Adipose tissue (tissue), 3 donors: ENCODE measurements around the gene CHMP4A. TPM values are rescaled to one million over a fixed set of nuclear protein-coding genes. Genes with fewer than 3 reads are reported as not detected.
"Not testable (repeated sequence)": the region's sequence is repeated elsewhere in the genome, so short reads cannot be mapped to it uniquely, and the experiment has no call there.

ENCODE experiments used
- H3K27ac ChIP-seq: one replicate; pipeline ENCODE4 v1.5.1; 2013; ENCODE audit warnings: low read depth, low read length
- WGBS, 3 donors: extraction: QIAGEN DNeasy Blood & Tissue Kit; methylation state at CpG; one replicate each; pipeline ENCODE4 v1.1.7; 2013; 5-methylcytosine and 5-hydroxymethylcytosine counted together
- polyA plus RNA-seq, 3 donors: library from polyadenylated mRNA; stranded (reverse); fragments of 200-250 nt; gene quantifications; one replicate each; pipeline ENCODE4 v1.2.3, GENCODE V29; 2013
- donor health status: healthy with polysubstance abuse.
- donor health status: Bipolar disorder and iron deficiency.
- donor health status: healthy.

Gene CHMP4A
- polyA plus RNA-seq, 3 donors: 59.6 to 108 (median 85.4) TPM

DNA sequence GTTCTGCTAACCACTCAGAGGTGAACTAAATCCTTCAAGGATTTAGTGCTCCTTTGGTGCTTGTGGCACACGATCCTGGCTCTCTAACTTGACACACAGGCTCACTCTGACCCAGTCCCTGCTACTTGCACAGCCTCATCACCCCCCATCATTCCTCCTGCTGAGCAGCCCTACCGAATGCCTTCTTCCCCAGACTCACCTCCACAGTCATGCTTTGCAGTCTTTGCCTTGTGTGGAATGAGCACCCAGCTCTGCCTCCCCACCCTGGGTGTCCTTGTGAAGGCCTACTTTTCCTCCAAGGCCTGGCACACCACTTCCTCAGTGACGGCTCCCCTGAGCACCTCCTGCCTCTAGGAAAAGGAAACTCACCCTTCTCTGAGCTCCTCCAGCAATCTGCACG, 37.1 kb upstream of the CHMP4A start:
- 54 to 61% (median 56%) methylated on average over 4 of the region's 4 CpGs for WGBS, 3 donors

DNA sequence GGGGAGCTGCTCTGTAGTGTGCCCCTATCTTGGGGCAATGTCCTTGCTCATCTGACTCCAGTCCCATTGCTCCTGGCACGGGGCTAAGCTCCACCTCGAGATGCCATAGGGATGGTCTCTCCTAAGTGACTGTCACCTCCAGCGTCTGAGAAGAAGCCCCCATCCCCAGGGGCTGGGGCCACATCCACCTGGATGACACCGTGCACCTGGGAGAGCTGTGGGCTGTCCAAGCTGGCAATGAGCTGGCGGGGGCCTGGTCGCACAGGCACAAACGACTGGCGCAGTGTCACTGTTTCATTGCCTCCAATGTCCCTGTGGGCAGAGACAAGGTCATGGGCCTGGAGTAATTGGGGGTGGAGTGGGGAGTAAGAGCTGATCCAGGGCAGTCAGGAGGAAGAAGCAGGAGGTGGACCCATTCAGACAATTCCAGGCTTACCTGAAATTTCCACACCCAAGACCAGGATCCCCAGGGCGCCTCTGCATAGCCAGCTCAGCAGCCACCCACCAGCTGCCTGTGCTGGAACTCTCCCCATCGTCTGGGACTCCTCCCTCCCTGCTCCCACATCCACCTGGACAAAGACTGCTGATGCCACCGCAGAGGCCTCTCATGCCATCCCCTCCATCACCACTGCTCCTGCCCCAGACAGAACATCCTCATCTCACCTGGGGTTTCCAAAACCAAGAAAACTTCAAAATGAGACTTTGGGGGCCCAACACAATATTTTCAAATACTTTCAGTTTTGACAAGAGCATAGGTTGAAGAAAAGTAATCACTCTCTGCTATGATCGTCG, 36.1 kb upstream of the CHMP4A start:
- 68 to 82% (median 77%) methylated on average over 13 of the region's 13 CpGs for WGBS, 3 donors

More for the DNA sequence above, 37.1 kb upstream of the CHMP4A start:
- no peak overlapping the region for H3K27ac ChIP-seq

DNA sequence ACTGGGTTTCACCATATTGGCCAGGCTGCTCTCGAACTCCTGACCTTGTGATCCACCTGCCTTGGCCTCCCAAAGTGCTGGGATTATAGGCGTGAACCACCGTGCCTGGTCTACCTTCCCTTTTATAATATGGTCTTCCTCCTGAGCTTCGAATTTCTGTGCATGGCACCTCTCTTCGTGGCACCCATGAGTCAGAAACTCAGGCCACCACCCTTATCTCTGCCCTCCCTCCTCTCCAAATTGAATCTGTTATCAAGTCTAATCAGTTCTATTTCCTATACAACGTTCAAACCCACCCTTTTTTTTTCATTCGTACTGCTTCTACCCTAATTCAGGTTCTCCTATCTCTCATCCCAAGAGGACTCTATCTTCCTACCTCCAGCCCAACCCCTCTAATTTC, 34.1 kb upstream of the CHMP4A start:
- H3K27ac ChIP-seq: no peak overlapping the region
- WGBS, 3 donors: 73 to 78% (median 75%) methylated on average over 7 of the region's 7 CpGs

More for the DNA sequence above, 36.1 kb upstream of the CHMP4A start:
- H3K27ac ChIP-seq: no peak overlapping the region

DNA sequence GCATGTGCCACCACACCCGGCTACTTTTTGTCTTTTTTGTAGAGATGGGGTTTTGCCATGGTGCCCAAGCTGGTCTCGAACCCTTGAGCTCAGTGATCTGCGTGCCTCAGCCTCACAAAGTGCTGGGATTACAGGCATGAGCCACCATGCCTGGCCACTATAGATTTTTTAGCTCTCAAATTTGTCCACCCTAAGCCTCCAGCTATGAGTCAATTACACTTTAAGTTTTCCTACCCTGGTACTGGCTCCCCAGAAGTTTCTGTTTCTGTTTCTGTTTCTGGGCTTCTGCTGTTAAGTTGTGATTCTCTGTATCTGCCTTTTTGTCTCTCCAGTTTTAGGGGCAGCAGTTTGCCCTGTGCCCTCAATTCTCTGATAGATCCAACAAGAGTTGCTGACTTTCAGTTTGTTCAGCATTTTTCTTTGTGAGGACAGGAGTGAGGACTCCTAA, 33.5 kb upstream of the CHMP4A start:
- 80 to 88% (median 87%) methylated on average over 3 of the region's 3 CpGs for WGBS, 3 donors
- H3K27ac ChIP-seq: no peak overlapping the region

DNA sequence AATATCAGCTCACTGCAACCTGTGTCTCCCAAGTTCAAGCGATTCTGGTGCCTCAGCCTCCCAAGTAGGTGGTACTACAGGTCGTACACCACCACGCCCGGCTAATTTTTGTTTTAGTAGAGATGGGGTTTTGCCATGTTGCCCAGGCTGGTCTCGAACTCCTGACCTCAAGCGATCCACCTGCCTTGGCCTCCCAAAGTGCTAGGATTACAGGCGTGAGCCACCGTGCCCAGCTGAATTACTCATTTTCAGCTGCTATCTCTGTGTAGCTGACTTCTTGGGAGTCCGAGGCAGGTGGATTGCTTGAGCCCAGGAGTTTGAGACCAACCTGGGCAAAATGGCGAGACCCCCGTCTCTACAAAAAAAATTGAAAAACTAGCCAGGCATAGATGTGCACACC, 32.1 kb upstream of the CHMP4A start:
- not testable (repeated sequence) for H3K27ac ChIP-seq
- WGBS, 3 donors: 84 to 95% (median 92%) methylated on average over 11 of the region's 11 CpGs

DNA sequence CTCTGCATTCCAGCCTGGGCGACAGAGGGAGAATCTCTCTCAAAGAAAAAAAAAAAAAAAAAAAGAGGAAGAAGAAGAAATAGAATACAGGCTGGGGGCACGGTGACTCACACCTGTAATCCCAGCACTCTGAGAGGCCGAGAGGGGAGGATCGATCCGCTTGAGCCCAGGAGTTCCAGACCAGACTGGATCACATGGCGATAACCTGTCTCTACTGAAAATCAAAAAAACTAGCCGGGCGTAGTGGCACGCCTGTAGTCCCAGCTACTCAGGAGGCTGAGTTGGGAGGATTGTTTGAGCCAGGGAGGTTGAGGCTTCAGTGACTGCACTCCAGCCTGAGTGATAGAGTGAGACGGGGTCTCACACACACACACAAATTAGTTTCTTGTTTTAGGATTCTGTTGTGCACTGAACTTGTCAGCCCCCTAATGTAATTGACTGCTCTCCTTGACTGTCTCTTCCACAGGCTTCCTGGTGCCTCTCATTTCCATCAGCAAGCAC, 30.1 kb upstream of the CHMP4A start:
- WGBS, 3 donors: 46 to 53% (median 49%) methylated on average over 9 to 10 of the region's 10 CpGs
- peak overlapping the region; percentile 89 for H3K27ac ChIP-seq

DNA sequence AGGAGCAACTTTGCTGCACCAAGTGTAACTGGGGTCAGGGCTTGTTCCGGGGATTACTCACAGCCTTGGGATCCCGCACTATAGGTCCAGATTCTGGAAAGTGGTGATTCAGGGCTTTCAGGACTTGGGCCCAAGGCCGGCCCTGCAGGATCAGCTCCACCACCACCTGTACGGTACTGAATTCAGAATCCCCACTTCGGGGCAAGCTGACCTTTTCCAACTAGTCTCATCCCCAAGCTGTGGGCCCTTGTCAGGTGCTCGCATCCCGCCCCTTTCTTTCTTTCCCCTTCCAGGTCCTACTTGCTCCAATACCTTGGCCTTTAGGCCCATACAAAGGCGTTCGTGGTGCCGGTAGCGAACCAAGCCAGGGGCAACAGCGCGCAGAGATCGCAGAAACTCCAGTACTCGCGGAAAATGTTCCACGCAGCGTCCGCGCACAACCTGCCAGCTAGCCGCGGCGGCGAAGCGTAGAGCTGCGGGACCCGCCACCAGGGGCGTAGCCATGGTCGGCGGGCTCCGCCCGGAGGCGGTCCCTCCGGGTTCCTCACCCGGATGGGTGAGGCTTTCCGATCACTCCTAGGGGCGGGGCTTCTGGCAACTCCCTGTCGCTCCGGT, 28.6 kb upstream of the CHMP4A start:
- no peak overlapping the region for H3K27ac ChIP-seq
- WGBS, 3 donors: 1 to 2% (median 2%) methylated on average over 39 of the region's 39 CpGs

DNA sequence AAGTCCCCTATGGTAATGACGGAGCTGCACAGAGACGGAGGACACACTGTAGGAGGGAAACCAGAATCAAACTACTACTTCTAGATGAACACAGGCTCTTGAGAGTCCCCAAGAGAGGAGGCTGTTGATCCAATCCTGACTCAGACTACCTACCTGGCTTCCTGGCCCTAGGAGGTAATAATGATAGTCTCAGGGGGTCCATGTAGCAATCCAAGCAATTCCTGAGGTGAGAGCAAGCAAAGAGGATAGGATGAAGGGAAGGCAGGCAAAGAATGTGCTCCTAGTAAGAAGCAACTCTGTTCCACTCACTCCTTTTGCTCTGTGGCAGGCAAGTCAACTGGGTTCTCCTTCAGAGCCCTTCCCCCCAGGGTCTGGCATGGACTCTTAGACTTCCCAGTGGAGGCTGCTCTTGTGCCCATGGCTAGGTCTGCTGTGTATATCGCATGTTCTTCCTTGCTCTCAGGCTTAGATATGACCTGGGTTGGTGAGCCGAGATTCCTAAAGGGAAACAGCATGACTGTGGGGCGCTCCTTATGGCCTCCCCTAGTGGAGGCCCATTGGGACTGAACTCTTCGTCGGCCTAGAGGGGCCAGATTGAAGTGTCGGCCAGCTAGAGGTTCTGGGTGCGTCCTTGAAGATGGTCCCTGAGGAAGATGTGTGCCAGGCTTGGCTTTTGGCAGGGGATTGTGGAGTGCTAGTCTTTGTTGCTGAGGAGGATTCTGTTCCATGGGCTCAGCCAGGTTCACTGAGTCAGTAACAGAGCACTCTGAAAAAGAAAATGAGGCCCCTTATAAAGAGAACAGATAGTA, 27.0 kb upstream of the CHMP4A start:
- 85 to 94% (median 88%) methylated on average over 9 of the region's 9 CpGs for WGBS, 3 donors
- no peak overlapping the region for H3K27ac ChIP-seq

DNA sequence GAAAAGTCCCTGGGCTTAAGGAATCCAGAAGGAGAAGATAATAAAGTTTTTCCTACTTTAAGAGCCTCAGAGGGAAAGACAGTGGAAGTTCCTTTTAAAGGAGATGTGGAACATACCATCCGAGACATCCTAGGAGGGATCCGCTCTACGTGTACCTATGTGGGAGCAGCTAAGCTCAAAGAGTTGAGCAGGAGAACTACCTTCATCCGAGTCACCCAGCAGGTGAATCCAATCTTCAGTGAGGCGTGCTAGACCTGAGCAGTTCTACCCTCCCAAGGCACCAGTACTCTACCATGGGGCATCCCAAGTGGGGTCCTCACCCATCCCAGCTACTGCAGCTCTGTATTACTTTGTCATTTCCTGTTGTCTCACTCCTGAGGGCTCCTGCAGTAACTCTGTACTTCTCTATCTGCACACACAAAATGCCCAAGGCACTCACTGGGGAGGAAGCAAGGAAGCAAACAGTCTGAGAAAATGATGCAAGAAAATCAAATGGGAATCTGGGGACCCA, 25.3 kb upstream of the CHMP4A start:
- WGBS, 3 donors: 85 to 91% (median 87%) methylated on average over 5 of the region's 5 CpGs

DNA sequence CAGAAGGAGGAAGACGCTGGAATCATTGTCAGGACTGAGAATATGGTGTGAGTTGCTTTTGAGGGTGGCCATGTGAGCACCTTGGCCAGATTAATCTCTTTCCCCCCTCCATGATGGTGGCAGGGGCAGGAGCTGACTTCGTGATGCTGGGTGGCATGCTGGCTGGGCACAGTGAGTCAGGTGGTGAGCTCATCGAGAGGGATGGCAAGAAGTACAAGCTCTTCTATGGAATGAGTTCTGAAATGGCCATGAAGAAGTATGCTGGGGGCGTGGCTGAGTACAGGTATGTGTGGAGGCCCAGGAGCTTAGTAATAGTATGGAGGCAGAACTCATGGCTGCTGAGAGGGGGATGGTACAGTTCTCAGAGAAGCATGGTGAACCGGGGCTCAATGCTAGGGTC, 24.8 kb upstream of the CHMP4A start:
- H3K27ac ChIP-seq: no peak overlapping the region
- 81 to 92% (median 85%) methylated on average over 5 of the region's 5 CpGs for WGBS, 3 donors

More for the DNA sequence above, 25.3 kb upstream of the CHMP4A start:
- no peak overlapping the region for H3K27ac ChIP-seq

DNA sequence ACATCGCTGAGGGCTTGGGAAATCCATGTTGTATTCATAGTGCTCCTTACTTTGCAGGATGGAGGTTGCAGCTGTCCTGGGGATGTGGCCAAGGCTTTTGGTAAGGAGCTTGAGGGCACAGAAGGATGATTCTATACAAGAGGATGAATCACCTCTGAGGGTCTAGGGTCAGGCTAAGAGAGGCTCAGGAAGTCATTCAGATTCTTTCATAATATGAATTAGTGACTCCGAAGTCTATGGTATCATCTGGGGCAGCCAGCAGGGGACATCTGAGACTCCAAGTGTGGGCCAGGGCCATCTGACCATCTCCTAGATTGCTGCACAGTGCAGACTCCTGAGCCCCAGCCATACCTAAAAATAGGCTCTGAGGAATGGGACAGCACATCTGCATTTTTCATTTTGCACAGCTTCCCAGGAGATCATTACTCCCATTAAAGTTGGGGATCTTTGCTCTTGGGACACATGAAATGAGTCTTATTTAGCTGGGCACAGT, 24.2 kb upstream of the CHMP4A start:
- 87 to 91% (median 90%) methylated on average over 2 of the region's 2 CpGs for WGBS, 3 donors
- H3K27ac ChIP-seq: no peak overlapping the region

DNA sequence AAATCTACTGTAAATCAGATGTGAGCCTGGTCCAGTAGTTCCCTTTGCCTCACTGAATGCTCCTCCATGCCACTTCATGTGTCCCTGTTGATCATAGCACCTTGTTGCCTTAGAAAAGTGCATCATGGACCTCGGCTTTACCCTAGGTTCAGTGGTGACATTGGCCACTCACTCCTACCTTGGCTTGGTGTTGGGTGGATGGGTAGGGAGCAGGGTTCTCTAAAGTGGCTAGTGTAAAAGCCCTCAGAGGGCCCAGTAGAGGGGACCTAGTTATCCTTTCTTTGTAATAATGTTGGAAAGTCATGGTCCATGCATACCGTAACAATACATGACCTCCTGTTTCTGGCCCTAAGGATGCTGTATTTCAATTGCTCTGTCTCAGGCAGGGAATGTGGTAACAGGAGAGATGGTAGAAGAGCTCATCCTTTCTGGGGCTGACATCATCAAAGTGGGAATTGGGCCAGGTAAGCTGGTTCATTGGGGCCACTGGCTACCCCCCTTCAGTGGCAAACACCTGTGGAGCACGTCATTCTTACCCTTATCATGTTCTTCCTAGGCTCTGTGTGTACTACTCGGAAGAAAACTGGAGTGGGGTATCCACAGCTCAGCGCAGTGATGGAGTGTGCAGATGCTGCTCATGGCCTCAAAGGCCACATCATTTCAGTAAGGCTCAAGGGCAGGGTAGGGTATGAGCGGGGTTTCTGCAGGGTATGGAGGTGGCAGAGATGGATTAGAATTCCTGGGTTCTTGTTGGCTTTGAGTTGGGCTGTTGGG, 23.6 kb upstream of the CHMP4A start:
- no peak overlapping the region for H3K27ac ChIP-seq
- WGBS, 3 donors: 89 to 94% (median 94%) methylated on average over 6 of the region's 6 CpGs

DNA sequence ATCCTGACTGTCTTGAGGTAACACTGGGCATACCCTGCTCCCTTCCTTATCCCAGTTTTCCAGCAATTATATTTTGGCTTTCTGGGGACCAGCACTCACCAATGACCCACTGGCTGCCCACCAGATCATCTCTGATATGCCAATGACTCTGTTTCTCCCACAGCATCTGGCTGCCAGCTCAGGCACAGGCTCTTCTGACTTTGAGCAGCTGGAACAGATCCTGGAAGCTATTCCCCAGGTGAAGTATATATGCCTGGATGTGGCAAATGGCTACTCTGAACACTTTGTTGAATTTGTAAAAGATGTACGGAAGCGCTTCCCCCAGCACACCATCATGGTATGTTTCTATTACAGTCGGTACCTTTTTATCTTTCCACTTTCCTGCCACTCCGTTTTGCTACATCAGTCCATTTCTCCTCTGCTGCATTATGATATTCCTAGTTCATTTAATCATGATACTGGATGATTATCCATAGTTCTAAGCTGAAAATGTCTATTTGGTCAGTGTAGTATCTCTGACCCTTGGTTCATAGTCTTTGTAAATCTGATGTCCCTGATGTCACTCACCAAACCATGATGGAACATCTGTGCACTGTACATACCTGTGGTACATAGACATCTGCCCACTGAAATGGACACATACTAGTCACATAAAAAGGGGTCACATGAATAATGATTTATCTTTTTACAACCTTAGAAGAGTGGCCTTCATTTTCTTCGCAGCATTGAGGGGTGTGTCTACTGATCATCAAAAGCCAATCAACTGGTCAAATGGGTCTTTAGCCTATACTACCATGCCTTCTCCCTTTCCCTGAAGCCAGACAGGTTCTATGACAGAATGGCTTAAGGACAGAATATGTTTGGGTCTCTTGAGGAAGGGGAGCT, 22.8 kb upstream of the CHMP4A start:
- no peak overlapping the region for H3K27ac ChIP-seq

DNA sequence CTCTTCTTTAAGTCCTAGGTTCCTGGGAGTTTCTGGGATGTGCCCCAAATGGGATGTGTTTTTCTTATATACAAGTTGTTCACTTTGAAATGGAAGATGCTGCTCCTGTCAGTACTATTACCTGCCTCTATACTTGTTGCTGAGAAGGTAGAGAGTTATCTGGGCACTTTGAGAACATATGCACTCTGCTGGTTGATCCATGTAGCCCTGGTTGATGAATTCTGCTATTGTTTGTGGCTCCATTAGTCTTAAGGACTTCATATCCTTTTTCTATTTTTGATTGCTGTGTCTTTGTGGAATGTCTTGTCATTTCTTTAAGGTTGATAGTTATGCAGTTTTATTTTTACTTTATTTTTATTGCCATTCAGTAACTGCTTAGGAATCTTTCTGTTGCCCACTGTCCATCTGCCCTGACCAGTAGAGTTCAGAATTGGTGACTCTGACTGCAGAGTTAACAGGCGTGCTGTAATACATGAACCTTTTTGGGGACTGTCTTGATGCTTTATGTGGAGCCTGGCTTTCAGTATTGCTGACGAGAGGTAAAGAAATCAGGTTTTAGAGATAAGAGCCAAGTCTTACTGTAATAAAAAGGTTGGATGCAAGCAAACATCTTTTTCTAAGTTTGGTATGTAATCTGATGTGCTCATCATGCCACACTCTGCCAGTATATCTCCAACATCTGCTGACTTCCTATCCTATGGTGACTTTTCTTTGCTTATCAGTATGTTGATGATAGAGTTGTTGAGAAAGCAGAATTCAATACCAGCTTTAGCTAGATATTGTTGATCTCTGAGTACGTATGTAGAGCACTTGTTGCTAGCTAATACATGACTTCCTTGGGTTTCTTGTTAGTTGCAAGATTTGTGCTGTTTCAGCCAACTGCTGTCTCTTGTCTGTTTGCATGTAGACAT, 21.1 kb upstream of the CHMP4A start:
- WGBS, 3 donors: 78 to 93% (median 80%) methylated on average over 3 of the region's 3 CpGs
- no peak overlapping the region for H3K27ac ChIP-seq

More for the DNA sequence above, 22.8 kb upstream of the CHMP4A start:
- 87 to 93% (median 91%) methylated on average over 5 of the region's 5 CpGs for WGBS, 3 donors

DNA sequence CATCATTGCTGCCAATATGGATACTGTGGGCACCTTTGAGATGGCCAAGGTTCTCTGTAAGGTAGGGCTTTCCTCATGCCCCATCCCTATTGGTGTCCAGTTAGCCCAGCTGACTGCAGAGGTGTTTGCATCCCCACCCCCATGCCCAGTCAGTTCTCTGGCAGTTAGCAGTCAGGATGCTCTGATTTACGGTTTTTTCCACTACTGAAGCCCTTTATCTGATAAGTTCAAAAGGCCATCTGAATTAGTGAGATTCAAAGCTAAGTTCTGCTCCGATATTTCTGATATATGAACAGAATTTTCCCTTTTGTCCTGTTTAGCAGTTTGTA, 20.2 kb upstream of the CHMP4A start:
- H3K27ac ChIP-seq: no peak overlapping the region
- 51 to 81% (median 76%) methylated on average over 2 of the region's 2 CpGs for WGBS, 3 donors
